BJ (cell line): Measurements from ENCODE around the gene PTTG1IP. TPM values are rescaled to one million over a fixed set of nuclear protein-coding genes. Genes with fewer than 3 reads are reported as not detected.
"Not testable (repeated sequence)": the region's sequence is repeated elsewhere in the genome, so short reads cannot be mapped to it uniquely, and the experiment has no call there.

ENCODE experiments used
- CTCF ChIA-PET: fragments of 350-600 bp; formaldehyde crosslinking; extraction: SDS; loops from one replicate; lab custom pipeline; 2021; ENCODE audit warnings: antibody characterized with exemption, inconsistent platforms; lab: Yijun Ruan, JAX
- POLR2A ChIA-PET: fragments of 300-600 bp; sonication (Branson Sonifier 250); formaldehyde crosslinking; extraction: SDS; loops from one replicate; lab custom pipeline; 2021; ENCODE audit warnings: antibody characterized with exemption; lab: Charles Lee
- DNase-seq: peaks from one replicate; pipeline ENCODE4 v3.0.0-alpha.2; 2011; ENCODE audit warnings: low read depth
- H3K27me3 ChIP-seq: 2 replicates; pipeline ENCODE4 v1.6.0; 2011; ENCODE audit warnings: low read length; ENCODE audit not compliant: control insufficient read depth, insufficient read depth
- H3K36me3 ChIP-seq: 2 replicates; pipeline ENCODE4 v1.5.1; 2011; ENCODE audit warnings: low read length; ENCODE audit not compliant: control insufficient read depth, insufficient read depth
- H3K4me3 ChIP-seq: 2 replicates; pipeline ENCODE4 v1.5.1; 2011; ENCODE audit warnings: low read depth, mild to moderate bottlenecking, control low read depth, low read length
- polyA plus RNA-seq: library from polyadenylated mRNA; depleted of rRNA; stranded (reverse); fragments of >200 nt; gene quantifications from 2 replicates; pipeline ENCODE4 v1.2.3, GENCODE V29; 2011
- TF ChIP-seq, protein P1 (sequence below): IDR thresholded peaks from 2 replicates; pipeline ENCODE4 v1.5.1; 2011; ENCODE audit warnings: low read depth, mild to moderate bottlenecking, control low read depth, inconsistent platforms, low read length, moderate library complexity; ENCODE audit not compliant: insufficient read depth

Gene PTTG1IP
- polyA plus RNA-seq, 1 experiment = 249 TPM

- DNase-seq = no peak
- ChIA-PET CTCF (no interaction called here), POLR2A (no interaction called here)
- TF ChIP-seq, protein P1, sequence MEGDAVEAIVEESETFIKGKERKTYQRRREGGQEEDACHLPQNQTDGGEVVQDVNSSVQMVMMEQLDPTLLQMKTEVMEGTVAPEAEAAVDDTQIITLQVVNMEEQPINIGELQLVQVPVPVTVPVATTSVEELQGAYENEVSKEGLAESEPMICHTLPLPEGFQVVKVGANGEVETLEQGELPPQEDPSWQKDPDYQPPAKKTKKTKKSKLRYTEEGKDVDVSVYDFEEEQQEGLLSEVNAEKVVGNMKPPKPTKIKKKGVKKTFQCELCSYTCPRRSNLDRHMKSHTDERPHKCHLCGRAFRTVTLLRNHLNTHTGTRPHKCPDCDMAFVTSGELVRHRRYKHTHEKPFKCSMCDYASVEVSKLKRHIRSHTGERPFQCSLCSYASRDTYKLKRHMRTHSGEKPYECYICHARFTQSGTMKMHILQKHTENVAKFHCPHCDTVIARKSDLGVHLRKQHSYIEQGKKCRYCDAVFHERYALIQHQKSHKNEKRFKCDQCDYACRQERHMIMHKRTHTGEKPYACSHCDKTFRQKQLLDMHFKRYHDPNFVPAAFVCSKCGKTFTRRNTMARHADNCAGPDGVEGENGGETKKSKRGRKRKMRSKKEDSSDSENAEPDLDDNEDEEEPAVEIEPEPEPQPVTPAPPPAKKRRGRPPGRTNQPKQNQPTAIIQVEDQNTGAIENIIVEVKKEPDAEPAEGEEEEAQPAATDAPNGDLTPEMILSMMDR = no peak
- H3K36me3 ChIP-seq = no peaks in the 10 kb centered on the region
- H3K4me3 ChIP-seq = no peak overlapping the region
- H3K27me3 ChIP-seq = peaks cover 2% of the 10 kb centered on the region
Observed at GRCh38 chr21:44835647-44835973, 37.9 kb downstream of the PTTG1IP start.

GRCh38 chr21:44834951-44835646, 38.4 kb downstream of the PTTG1IP start:
- TF ChIP-seq, protein P1 = no peak
- Histone ChIP-seq H3K4me3 (no peak overlapping the region), H3K27me3 (peaks cover 2% of the 10 kb centered on the region), H3K36me3 (no peaks in the 10 kb centered on the region)
- no peak for DNase-seq
- ChIA-PET POLR2A (no interaction called here), CTCF (no interaction called here)

DNA sequence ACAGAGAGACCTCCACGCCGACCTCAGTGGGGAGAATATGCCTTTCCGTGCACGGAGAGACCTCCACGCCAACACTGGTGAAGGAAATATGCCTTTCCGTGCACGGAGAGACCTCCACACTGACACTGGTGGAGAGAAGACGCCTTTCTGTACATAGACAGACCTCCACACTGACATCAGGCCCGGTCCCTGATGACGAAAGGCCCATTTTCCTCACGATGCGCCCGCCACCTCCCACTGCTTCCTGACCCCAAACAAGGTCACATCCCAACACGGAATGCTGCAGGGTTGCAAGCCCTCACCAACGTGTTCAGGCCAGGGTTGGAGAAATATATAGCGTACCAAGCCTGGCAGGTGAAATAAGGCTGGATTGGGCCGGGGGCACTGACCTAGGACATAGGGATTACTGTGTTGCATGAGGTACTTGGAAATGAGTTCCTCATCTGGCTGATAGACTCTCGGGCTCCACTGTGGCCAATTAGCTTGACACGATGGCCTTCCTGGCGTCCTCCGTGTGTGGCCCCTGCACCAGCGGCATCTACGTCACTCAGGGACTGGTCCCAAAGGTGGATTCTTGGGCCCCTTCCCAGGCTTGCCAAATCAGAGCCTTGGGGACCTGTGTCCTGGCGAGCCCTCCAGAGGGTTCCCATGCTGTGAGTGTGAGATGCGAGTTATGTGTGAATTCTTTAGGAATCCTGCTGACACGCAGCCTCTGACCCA, 39.1 kb downstream of the PTTG1IP start:
- ChIA-PET CTCF (no interaction called here), POLR2A (no interaction called here)
- peaks cover 2% of the 10 kb centered on the region for H3K27me3 ChIP-seq
- TF ChIP-seq, protein P1 = no peak
- no peak overlapping the region for H3K4me3 ChIP-seq
- DNase-seq = no peak
- no peaks in the 10 kb centered on the region for H3K36me3 ChIP-seq

DNA sequence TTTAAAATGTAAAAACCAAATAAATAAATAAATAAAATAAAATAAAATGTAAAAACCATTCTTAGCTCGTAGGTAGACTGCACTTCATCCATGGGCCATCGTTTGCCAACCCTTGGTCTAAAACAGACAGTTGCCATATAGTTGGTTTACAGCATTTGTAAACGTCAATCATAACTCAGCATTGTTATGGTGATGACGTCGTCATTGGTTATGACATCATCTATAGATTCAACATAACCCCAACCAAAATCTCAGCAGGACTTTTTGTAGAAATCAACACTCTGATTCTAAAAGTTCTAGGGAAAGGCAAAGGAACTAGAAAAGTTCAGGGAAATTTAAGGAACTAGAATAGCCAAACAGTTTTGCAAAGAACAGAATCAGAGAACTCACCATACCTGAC, 39.8 kb downstream of the PTTG1IP start:
- TF ChIP-seq, protein P1 = no peak
- ChIA-PET POLR2A (no interaction called here), CTCF (no interaction called here)
- no peak for DNase-seq
- Histone ChIP-seq H3K4me3 (no peak overlapping the region), H3K36me3 (no peaks in the 10 kb centered on the region), H3K27me3 (peaks cover 2% of the 10 kb centered on the region)

GRCh38 chr21:44832516-44833255, 40.8 kb downstream of the PTTG1IP start:
- CTCF ChIA-PET, POLR2A ChIA-PET: not testable (repeated sequence)

More at GRCh38 chr21:44832516-44833255, 40.8 kb downstream of the PTTG1IP start:
- H3K4me3 ChIP-seq, DNase-seq, H3K27me3 ChIP-seq, H3K36me3 ChIP-seq: not testable (repeated sequence)
